M059J (cell line): ENCODE measurements around the gene CMC4. TPM values are rescaled to one million over a fixed set of nuclear protein-coding genes. Genes with fewer than 3 reads are reported as not detected.

ENCODE experiments used
- total RNA-seq: library from RNA; depleted of rRNA; stranded (reverse); fragments of >200 nt; shearing (Covaris generic); gene quantifications from 2 replicates; pipeline ENCODE4 v1.2.3, GENCODE V29; 2014; rRNA removed

The CMC4 gene
- total RNA-seq, 1 experiment from 2014 or later: 57.6 TPM

Other genes with a start within 250 kb of the CMC4 start
- not detected in 2 replicates for gene SMIM9, start 236.5 kb downstream of the CMC4 start, total RNA-seq
- 32.3 and 35.4 TPM in 2 replicates for gene F8A1, start 184.8 kb downstream of the CMC4 start, total RNA-seq
- gene F8, start 48.4 kb downstream of the CMC4 start, total RNA-seq: 5.3 and 9.3 TPM in 2 replicates
- 88.9 and 139 TPM in 2 replicates for gene FUNDC2, start 44.3 kb downstream of the CMC4 start, total RNA-seq
- 3.8 and 11.6 TPM in 2 replicates for gene MTCP1, start within 50 bp of the CMC4 start, total RNA-seq
- 14.5 and 26.9 TPM in 2 replicates for gene BRCC3, start 372 bp upstream of the CMC4 start, total RNA-seq
- 166 and 214 TPM in 2 replicates for gene VBP1, start 145.3 kb upstream of the CMC4 start, total RNA-seq
- 0.17 TPM in 1 of 2 replicates, not detected in the other for gene RAB39B, start 193.4 kb upstream of the CMC4 start, total RNA-seq